ENCODE results near the gene CHRNB2. TPM values are rescaled to one million over a fixed set of nuclear protein-coding genes. Genes with fewer than 3 reads are reported as not detected.

The CHRNB2 gene
- total and polyA plus RNA-seq, 2 of the 8 experiments (the other 6 are each of a cell fraction or from before 2014, with no cell fraction given) = 3.1 to 4.1 TPM

- no peak for FAIRE-seq
- CTCF ChIA-PET (ENCODE audit: partially characterized antibody) = interaction anchor here (0.7 to 2.2 kb wide), 2 partner anchors 17 to 84 kb away, joined by 6 to 8 read pairs; no protein-coding TSS in a partner anchor
- TF ChIP-seq CHD1 (IDR thresholded peaks at IDR 0.05; ENCODE audit: low read depth, low read length) (no peak), RXRA (IDR thresholded peaks at IDR 0.05; ENCODE audit: insufficient read depth, low read depth, low read length) (no peak), ASH2L (IDR thresholded peaks at IDR 0.05; ENCODE audit: low read length) (no peak), BCL11A (IDR thresholded peaks at IDR 0.05; ENCODE audit: low read depth in 2 of 2, low read length in 2 of 2) (no peak), TAF7 (optimal IDR thresholded peaks at IDR 0.05; ENCODE audit: borderline replicate concordance, low read depth, low read length) (no peak), POLR2A (IDR thresholded peaks at IDR 0.05; ENCODE audit: control extremely low read depth in 1 of 2, low read depth in 2 of 2, low read length in 2 of 2) (no peak), POLR2AphosphoS5 (IDR thresholded peaks at IDR 0.05; ENCODE audit: low read depth, low read length) (no peak), RAD21 (IDR thresholded peaks at IDR 0.05 in 1 of 2, conservative IDR thresholded peaks at IDR 0.05 in 1 of 2; ENCODE audit: low read depth in 2 of 2, low read length in 2 of 2) (no peak), CHD2 (IDR thresholded peaks at IDR 0.05; ENCODE audit: low read length) (no peak), MAFK (IDR thresholded peaks at IDR 0.05; ENCODE audit: low read depth, low read length) (no peak), CTCF (IDR thresholded peaks at IDR 0.05; ENCODE audit: control extremely low read depth in 1 of 3, insufficient read depth in 1 of 3, low read depth in 1 of 3, low read length in 3 of 3) (no peak)
- TF ChIP-seq, protein P1, sequence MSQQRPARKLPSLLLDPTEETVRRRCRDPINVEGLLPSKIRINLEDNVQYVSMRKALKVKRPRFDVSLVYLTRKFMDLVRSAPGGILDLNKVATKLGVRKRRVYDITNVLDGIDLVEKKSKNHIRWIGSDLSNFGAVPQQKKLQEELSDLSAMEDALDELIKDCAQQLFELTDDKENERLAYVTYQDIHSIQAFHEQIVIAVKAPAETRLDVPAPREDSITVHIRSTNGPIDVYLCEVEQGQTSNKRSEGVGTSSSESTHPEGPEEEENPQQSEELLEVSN (IDR thresholded peaks at IDR 0.05) = no peak
These were observed 38.3 kb upstream of the CHRNB2 start for GRCh38 chr1:154529308-154529707.

More at GRCh38 chr1:154529308-154529707, 38.3 kb upstream of the CHRNB2 start:
- no peak overlapping the region for H2BK12ac ChIP-seq (ENCODE audit: low read depth, low read length)
- no peaks in the 10 kb centered on the region for H3K23me2 ChIP-seq (ENCODE audit: low read depth, low read length)
- no peak overlapping the region for H2AK5ac ChIP-seq (ENCODE audit: low read depth, low read length)
- no peak overlapping the region for H3K4me2 ChIP-seq (ENCODE audit: insufficient read depth in 1 of 2, low read depth in 2 of 2, low read length in 2 of 2)
- no peak overlapping the region for H2AFZ ChIP-seq (ENCODE audit: low read length)
- no peak overlapping the region for H2BK20ac ChIP-seq (ENCODE audit: low read length)
- DNase-seq (ENCODE audit: low read depth in 1 of 2, low spot score in 2 of 2) = no peak
- 95% methylated on average over 6 of the region's 6 CpGs; no CpG with 5 or more reads in 1 of the 2 experiments for WGBS, 2 experiments (ENCODE audit: extremely low coverage in 1 of 2, insufficient coverage in 1 of 2, insufficient read length in 1 of 2, insufficient replicate concordance in 2 of 2, low coverage in 1 of 2, low lambda C conversion rate in 2 of 2, missing lambda C conversion rate in 1 of 2)
- H2BK5ac ChIP-seq (ENCODE audit: low read depth, low read length) = no peak overlapping the region
- no peak overlapping the region for H4K8ac ChIP-seq (ENCODE audit: extremely low read depth, insufficient read depth, low read length)
- POLR2A ChIA-PET (ENCODE audit: partially characterized antibody) = interaction anchor here (0.6 kb wide), 1 partner anchor 135 kb away, joined by 3 read pairs; no protein-coding TSS in a partner anchor
- H3K9me3 ChIP-seq (ENCODE audit: insufficient read depth in 2 of 2, low read depth in 1 of 2, low read length in 1 of 2) = peaks cover 0 to 8% of the 10 kb centered on the region in 2 experiments; a peak in 1 of 4 replicates
- H3K4me3 ChIP-seq (ENCODE audit: extremely low read depth in 1 of 4, insufficient read depth in 2 of 4, low read depth in 3 of 4, low read length in 4 of 4) = no peak overlapping the region
- H3K4ac ChIP-seq (replicated peaks; ENCODE audit: insufficient read length, low read depth, low read length) = no peak overlapping the region
- no peak overlapping the region for H3K23ac ChIP-seq (ENCODE audit: insufficient read length)
- no peaks in the 10 kb centered on the region for H3K27me3 ChIP-seq (replicated peaks in 1 of 4; ENCODE audit: control insufficient read depth in 3 of 4, extremely low read depth in 1 of 4, insufficient read depth in 3 of 4, low read length in 3 of 4)
- H3K4me1 ChIP-seq (replicated peaks in 1 of 4; ENCODE audit: control insufficient read depth in 3 of 4, insufficient read depth in 4 of 4, low read length in 3 of 4) = no peaks in the 10 kb centered on the region
- H3K9ac ChIP-seq (replicated peaks in 1 of 4; ENCODE audit: extremely low read depth in 1 of 4, low read depth in 3 of 4, low read length in 3 of 4) = no peak overlapping the region
- H3K79me1 ChIP-seq (ENCODE audit: low read depth, low read length) = no peaks in the 10 kb centered on the region
- H3K27ac ChIP-seq (ENCODE audit: low read depth, low read length) = no peak overlapping the region
- no peak overlapping the region for H4K91ac ChIP-seq (replicated peaks; ENCODE audit: insufficient read length, low read length)
- H4K5ac ChIP-seq (ENCODE audit: insufficient read length, low read depth, low read length) = no peak overlapping the region
- no peaks in the 10 kb centered on the region for H3K36me3 ChIP-seq (ENCODE audit: control insufficient read depth in 2 of 4, insufficient read depth in 4 of 4, low read length in 3 of 4)
- no peak overlapping the region for H2BK15ac ChIP-seq (ENCODE audit: low read length)
- no peak overlapping the region for H3K18ac ChIP-seq (ENCODE audit: extremely low read depth, low read length)
- no peak overlapping the region for H2BK120ac ChIP-seq (replicated peaks; ENCODE audit: low read depth, low read length)
- no peaks in the 10 kb centered on the region for H4K20me1 ChIP-seq (replicated peaks in 1 of 2; ENCODE audit: control insufficient read depth in 1 of 2, insufficient read depth in 2 of 2, low read length in 2 of 2)
- H3K56ac ChIP-seq (replicated peaks; ENCODE audit: insufficient read length, low read depth, low read length) = no peak overlapping the region
- no peaks in the 10 kb centered on the region for H3K79me2 ChIP-seq (ENCODE audit: control insufficient read depth in 1 of 2, insufficient read depth in 2 of 2, low read length in 2 of 2)
- H3K14ac ChIP-seq (ENCODE audit: insufficient read length) = no peak overlapping the region

All from H1 (cell line).